Measurements from ENCODE around the gene IGF1R. TPM values are rescaled to one million over a fixed set of nuclear protein-coding genes. Genes with fewer than 3 reads are reported as not detected.

The IGF1R gene
- total RNA-seq, 2 experiments from 2014 or later: 26.3 to 43.7 TPM

DNA sequence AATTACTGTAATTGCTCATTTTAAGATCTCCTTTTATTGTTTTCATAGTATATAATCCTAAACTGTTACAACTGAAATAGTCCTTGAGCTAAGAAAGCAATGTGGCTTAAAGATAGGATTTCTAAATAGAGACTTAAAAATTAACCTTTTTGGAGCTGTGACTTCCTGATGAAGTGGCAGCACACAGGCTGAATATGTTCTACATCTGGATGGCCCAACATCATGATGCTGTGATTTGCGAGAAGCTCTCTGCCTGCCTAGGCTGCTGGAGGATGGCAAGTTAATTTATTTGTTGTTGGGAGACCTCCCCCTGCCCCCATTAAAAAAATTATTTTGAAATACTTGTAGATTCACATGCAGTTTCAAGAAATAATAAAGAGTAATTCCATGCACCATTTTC, 134.5 kb downstream of the IGF1R start:
- ATAC-seq: no peak
- no peaks in the 10 kb centered on the region for H3K36me3 Mint-ChIP-seq (ENCODE audit: low read depth)
- ChIA-PET CTCF (interaction anchor here (0.9 to 1.2 kb wide), 2 partner anchors 9 to 82 kb away, joined by 3 read pairs; no protein-coding TSS in a partner anchor), POLR2A (interaction anchor here (0.6 kb wide), 1 partner anchor 301 kb away, joined by 3 read pairs; no protein-coding TSS in a partner anchor)
- no peak overlapping the region for H3K4me3 Mint-ChIP-seq
- H3K4me1 Mint-ChIP-seq: peaks cover 43% of the 10 kb centered on the region
- H3K27ac Mint-ChIP-seq: no peak overlapping the region
- intact Hi-C loops (cut with DNase I, micrococcal nuclease): no loop called here
- H3K9me3 Mint-ChIP-seq (ENCODE audit: low read depth): no peaks in the 10 kb centered on the region
- DNase-seq: no peak
- H3K27me3 Mint-ChIP-seq: no peaks in the 10 kb centered on the region

- no peak overlapping the region for H3K27ac Mint-ChIP-seq
- no peak for DNase-seq
- H3K9me3 Mint-ChIP-seq (ENCODE audit: low read depth): no peaks in the 10 kb centered on the region
- H3K36me3 Mint-ChIP-seq (ENCODE audit: low read depth): no peaks in the 10 kb centered on the region
- ChIA-PET CTCF (interaction anchor here (1.8 kb wide), 1 partner anchor 65 kb away, joined by 6 read pairs; no protein-coding TSS in a partner anchor), POLR2A (no interaction called here)
- no peak for ATAC-seq
- intact Hi-C loops (cut with DNase I, micrococcal nuclease): no loop called here
- H3K4me3 Mint-ChIP-seq: no peak overlapping the region
- H3K4me1 Mint-ChIP-seq: peaks cover 53% of the 10 kb centered on the region
- no peaks in the 10 kb centered on the region for H3K27me3 Mint-ChIP-seq
Measured at GRCh38 chr15:98785431-98785806, 137.1 kb downstream of the IGF1R start.

- CTCF ChIA-PET: interaction anchor here (1.8 kb wide), 1 partner anchor 65 kb away, joined by 6 read pairs; no protein-coding TSS in a partner anchor
- ATAC-seq (peak; percentile 73), DNase-seq (peak; percentile 26)
- H3K27ac Mint-ChIP-seq: no peak overlapping the region
- no peak overlapping the region for H3K4me3 Mint-ChIP-seq
- H3K9me3 Mint-ChIP-seq (ENCODE audit: low read depth): no peaks in the 10 kb centered on the region
- POLR2A ChIA-PET: no interaction called here
- H3K36me3 Mint-ChIP-seq (ENCODE audit: low read depth): no peaks in the 10 kb centered on the region
- H3K4me1 Mint-ChIP-seq: peaks cover 59% of the 10 kb centered on the region
- no peaks in the 10 kb centered on the region for H3K27me3 Mint-ChIP-seq
- intact Hi-C loops (cut with DNase I, micrococcal nuclease): no loop called here
Measured at GRCh38 chr15:98785807-98786621, 137.7 kb downstream of the IGF1R start.

DNA sequence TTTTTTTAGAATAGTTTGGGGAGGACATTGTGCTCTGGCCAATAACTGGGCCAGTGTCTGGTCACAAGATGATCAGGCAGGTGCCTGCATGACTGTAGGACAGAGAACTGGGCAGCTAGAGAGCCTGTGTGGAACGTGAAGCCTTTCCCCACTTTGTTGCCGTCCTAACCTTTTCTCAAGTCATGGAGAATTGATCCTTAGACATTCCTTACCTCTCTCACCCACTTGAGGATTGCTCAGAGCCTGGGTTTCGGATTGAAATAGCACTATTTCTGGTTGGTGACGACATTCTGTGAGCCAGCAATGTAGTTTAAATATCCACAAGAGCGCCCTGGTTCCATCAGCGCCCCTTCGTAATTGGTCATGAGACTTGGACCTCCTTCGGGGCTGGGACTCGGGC, 138.4 kb downstream of the IGF1R start:
- no peak overlapping the region for H3K4me3 Mint-ChIP-seq
- ATAC-seq (no peak), DNase-seq (no peak)
- intact Hi-C loops (cut with DNase I, micrococcal nuclease): no loop called here
- peaks cover 64% of the 10 kb centered on the region for H3K4me1 Mint-ChIP-seq
- H3K9me3 Mint-ChIP-seq (ENCODE audit: low read depth): no peaks in the 10 kb centered on the region
- no peak overlapping the region for H3K27ac Mint-ChIP-seq
- no peaks in the 10 kb centered on the region for H3K36me3 Mint-ChIP-seq (ENCODE audit: low read depth)
- no peaks in the 10 kb centered on the region for H3K27me3 Mint-ChIP-seq
- ChIA-PET POLR2A (no interaction called here), CTCF (no interaction called here)

GRCh38 chr15:98787194-98787593, 138.9 kb downstream of the IGF1R start:
- Mint-ChIP-seq H3K4me1 (peaks cover 67% of the 10 kb centered on the region), H3K27me3 (no peaks in the 10 kb centered on the region), H3K36me3 (ENCODE audit: low read depth) (no peaks in the 10 kb centered on the region), H3K9me3 (ENCODE audit: low read depth) (no peaks in the 10 kb centered on the region), H3K27ac (no peak overlapping the region), H3K4me3 (no peak overlapping the region)
- ATAC-seq: peak; percentile 24
- POLR2A ChIA-PET: no interaction called here
- DNase-seq: peak; percentile 19
- CTCF ChIA-PET: interaction anchor here (0.7 to 8.2 kb wide), 2 partner anchors 8 to 43 kb away, joined by 3 to 70 read pairs; no protein-coding TSS in a partner anchor
- intact Hi-C loops (cut with DNase I, micrococcal nuclease): no loop called here

GRCh38 chr15:98787936-98788757, 139.8 kb downstream of the IGF1R start:
- peaks cover 71% of the 10 kb centered on the region for H3K4me1 Mint-ChIP-seq
- CTCF ChIA-PET: interaction anchor here (0.7 to 8.2 kb wide), 2 partner anchors 9 to 42 kb away, joined by 3 to 70 read pairs; no protein-coding TSS in a partner anchor
- H3K27ac Mint-ChIP-seq: no peak overlapping the region
- H3K4me3 Mint-ChIP-seq: no peak overlapping the region
- POLR2A ChIA-PET: no interaction called here
- DNase-seq: no peak
- H3K27me3 Mint-ChIP-seq: no peaks in the 10 kb centered on the region
- intact Hi-C loops (cut with DNase I, micrococcal nuclease): no loop called here
- ATAC-seq: no peak
- no peaks in the 10 kb centered on the region for H3K9me3 Mint-ChIP-seq (ENCODE audit: low read depth)
- no peaks in the 10 kb centered on the region for H3K36me3 Mint-ChIP-seq (ENCODE audit: low read depth)

- Mint-ChIP-seq H3K36me3 (ENCODE audit: low read depth) (no peaks in the 10 kb centered on the region), H3K27ac (no peak overlapping the region), H3K4me1 (peaks cover 72% of the 10 kb centered on the region), H3K9me3 (ENCODE audit: low read depth) (no peaks in the 10 kb centered on the region), H3K4me3 (no peak overlapping the region), H3K27me3 (no peaks in the 10 kb centered on the region)
- DNase-seq (no peak), ATAC-seq (no peak)
- POLR2A ChIA-PET: no interaction called here
- intact Hi-C loops (cut with DNase I, micrococcal nuclease): no loop called here
- CTCF ChIA-PET: interaction anchor here (1.0 to 8.2 kb wide), 2 partner anchors 10 to 62 kb away, joined by 3 to 70 read pairs; no protein-coding TSS in a partner anchor
Measured at GRCh38 chr15:98789020-98789419, 140.7 kb downstream of the IGF1R start.

GRCh38 chr15:98790270-98790669, 141.9 kb downstream of the IGF1R start:
- H3K27me3 Mint-ChIP-seq: no peaks in the 10 kb centered on the region
- no peak overlapping the region for H3K27ac Mint-ChIP-seq

DNA sequence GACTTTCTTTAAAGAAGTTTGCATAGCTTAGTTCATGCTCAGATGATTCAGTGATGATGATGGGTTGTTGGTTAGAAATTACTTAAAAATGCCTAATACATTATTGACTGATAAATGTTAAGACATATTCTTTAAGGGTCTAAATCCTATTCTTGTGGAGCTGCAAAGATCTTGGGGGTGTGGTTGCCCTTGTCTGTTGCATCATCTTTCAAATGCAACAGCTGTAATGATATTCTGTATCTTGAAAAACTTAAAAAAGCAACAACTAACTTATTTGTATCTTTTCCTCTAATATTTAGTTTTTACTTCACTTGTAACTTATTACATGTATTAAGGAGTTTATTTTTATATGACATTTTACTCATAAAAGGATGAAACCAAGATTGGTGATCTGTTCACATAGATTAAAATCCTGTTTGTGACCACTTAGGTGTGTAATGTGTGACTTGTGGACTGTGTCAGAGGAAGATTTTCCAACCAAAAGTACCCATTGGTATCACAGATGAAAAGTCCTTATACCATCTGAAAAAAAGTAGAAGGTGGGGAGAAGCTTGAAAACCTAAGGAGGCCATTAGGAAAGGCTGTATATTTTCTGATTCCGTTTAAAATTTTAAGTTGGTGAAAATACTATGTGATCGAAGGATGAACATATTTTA, 142.8 kb downstream of the IGF1R start:
- Mint-ChIP-seq H3K4me1 (peaks cover 73% of the 10 kb centered on the region), H3K36me3 (ENCODE audit: low read depth) (no peaks in the 10 kb centered on the region), H3K9me3 (ENCODE audit: low read depth) (no peaks in the 10 kb centered on the region), H3K27me3 (no peaks in the 10 kb centered on the region), H3K4me3 (no peak overlapping the region), H3K27ac (no peak overlapping the region)
- intact Hi-C loops (cut with DNase I, micrococcal nuclease): no loop called here
- POLR2A ChIA-PET: interaction anchor here (0.6 kb wide), 1 partner anchor 21 kb away, joined by 3 read pairs; no protein-coding TSS in a partner anchor
- CTCF ChIA-PET: interaction anchor here (0.8 to 8.2 kb wide), 4 partner anchors 8 to 53 kb away, joined by 3 to 70 read pairs (median 3); no protein-coding TSS in a partner anchor
- no peak for ATAC-seq
- no peak for DNase-seq

More at GRCh38 chr15:98790270-98790669, 141.9 kb downstream of the IGF1R start:
- no peaks in the 10 kb centered on the region for H3K9me3 Mint-ChIP-seq (ENCODE audit: low read depth)
- ChIA-PET POLR2A (no interaction called here), CTCF (interaction anchor here (8.2 kb wide), 1 partner anchor 11 kb away, joined by 70 read pairs; no protein-coding TSS in a partner anchor)
- intact Hi-C loops (cut with DNase I, micrococcal nuclease): no loop called here
- ATAC-seq: no peak
- peaks cover 80% of the 10 kb centered on the region for H3K4me1 Mint-ChIP-seq
- no peaks in the 10 kb centered on the region for H3K36me3 Mint-ChIP-seq (ENCODE audit: low read depth)
- no peak overlapping the region for H3K4me3 Mint-ChIP-seq
- DNase-seq: no peak

- intact Hi-C loops (cut with DNase I, micrococcal nuclease): no loop called here
- no peak overlapping the region for H3K27ac Mint-ChIP-seq
- ATAC-seq (peak; percentile 57), DNase-seq (no peak)
- no peaks in the 10 kb centered on the region for H3K27me3 Mint-ChIP-seq
- H3K4me1 Mint-ChIP-seq: peaks cover 64% of the 10 kb centered on the region
- POLR2A ChIA-PET: no interaction called here
- CTCF ChIA-PET: interaction anchor here (1.0 to 8.2 kb wide), 4 partner anchors 9 to 113 kb away, joined by 3 to 70 read pairs (median 3); no protein-coding TSS in a partner anchor
- no peak overlapping the region for H3K4me3 Mint-ChIP-seq
- no peaks in the 10 kb centered on the region for H3K36me3 Mint-ChIP-seq (ENCODE audit: low read depth)
- no peaks in the 10 kb centered on the region for H3K9me3 Mint-ChIP-seq (ENCODE audit: low read depth)
Measured at GRCh38 chr15:98792117-98792516, 143.8 kb downstream of the IGF1R start.

DNA sequence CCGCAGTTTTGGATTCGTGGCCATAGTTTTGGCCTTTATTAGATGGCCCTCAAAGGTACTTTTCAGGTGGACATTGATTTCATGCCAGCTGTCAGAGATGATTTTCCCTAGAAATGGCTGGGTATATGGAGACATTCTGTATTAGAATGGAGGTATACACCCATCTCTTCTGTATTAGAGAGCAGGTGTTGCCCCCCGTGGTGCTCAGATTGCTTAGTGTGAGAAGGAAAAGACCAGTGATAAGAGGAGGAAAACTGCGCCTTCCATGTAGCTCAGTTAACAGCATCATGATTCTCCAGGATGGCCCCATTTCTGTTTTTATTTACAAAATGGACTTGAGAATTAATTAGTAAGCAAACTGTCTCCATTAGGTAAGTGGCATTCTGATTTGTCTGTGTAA, 145.9 kb downstream of the IGF1R start:
- ATAC-seq: no peak

More for the DNA sequence above, 145.9 kb downstream of the IGF1R start:
- H3K36me3 Mint-ChIP-seq (ENCODE audit: low read depth): no peaks in the 10 kb centered on the region
- H3K4me3 Mint-ChIP-seq: no peak overlapping the region
- no peak for DNase-seq
- ChIA-PET POLR2A (no interaction called here), CTCF (interaction anchor here (0.6 to 8.2 kb wide), 3 partner anchors 15 to 321 kb away, joined by 3 to 70 read pairs (median 10); no protein-coding TSS in a partner anchor)
- no peak overlapping the region for H3K27ac Mint-ChIP-seq
- intact Hi-C loops (cut with DNase I, micrococcal nuclease): no loop called here
- peaks cover 60% of the 10 kb centered on the region for H3K4me1 Mint-ChIP-seq
- no peaks in the 10 kb centered on the region for H3K9me3 Mint-ChIP-seq (ENCODE audit: low read depth)
- H3K27me3 Mint-ChIP-seq: no peaks in the 10 kb centered on the region

Measured in activated CD4-positive, alpha-beta T cell treated with anti-CD3 and anti-CD28 coated beads for 36 hours (primary cell).